ENCODE data around the gene SLC16A14. TPM values are rescaled to one million over a fixed set of nuclear protein-coding genes. Genes with fewer than 3 reads are reported as not detected.

The SLC16A14 gene
- total and polyA plus RNA-seq, 8 donors: 0.15 to 2.3 (median 0.59) TPM

DNA sequence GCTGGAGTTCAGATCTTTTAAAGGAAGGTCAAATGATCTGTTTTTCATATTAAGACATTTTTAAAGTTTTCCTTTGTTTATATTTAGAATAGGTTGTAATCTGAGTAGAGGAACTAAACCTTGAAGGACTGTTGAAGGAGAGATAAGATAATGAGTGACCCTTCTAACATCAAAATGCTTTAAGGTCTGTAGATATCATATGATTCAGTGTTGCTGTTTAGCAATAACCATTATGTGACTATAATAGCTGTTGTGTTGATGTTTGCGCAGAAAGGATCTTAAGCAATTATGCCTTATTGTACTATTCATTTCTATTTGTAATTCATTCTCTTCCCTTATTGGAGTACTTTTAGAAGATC, 60.0 kb downstream of the SLC16A14 start:
- ATAC-seq (no peak), DNase-seq (no peak), FAIRE-seq (no peak)
- Histone ChIP-seq H3K4me3 (no peak overlapping the region), H3K4me1 (no peaks in the 10 kb centered on the region), H3K27ac (no peak overlapping the region), H3K36me3 (no peaks in the 10 kb centered on the region), H3K9me3 (no peaks in the 10 kb centered on the region), H3K27me3 (no peaks in the 10 kb centered on the region)
- WGBS, 2 donors: 100% methylated on average over 1 of the region's 1 CpG
- TF ChIP-seq, protein P1, sequence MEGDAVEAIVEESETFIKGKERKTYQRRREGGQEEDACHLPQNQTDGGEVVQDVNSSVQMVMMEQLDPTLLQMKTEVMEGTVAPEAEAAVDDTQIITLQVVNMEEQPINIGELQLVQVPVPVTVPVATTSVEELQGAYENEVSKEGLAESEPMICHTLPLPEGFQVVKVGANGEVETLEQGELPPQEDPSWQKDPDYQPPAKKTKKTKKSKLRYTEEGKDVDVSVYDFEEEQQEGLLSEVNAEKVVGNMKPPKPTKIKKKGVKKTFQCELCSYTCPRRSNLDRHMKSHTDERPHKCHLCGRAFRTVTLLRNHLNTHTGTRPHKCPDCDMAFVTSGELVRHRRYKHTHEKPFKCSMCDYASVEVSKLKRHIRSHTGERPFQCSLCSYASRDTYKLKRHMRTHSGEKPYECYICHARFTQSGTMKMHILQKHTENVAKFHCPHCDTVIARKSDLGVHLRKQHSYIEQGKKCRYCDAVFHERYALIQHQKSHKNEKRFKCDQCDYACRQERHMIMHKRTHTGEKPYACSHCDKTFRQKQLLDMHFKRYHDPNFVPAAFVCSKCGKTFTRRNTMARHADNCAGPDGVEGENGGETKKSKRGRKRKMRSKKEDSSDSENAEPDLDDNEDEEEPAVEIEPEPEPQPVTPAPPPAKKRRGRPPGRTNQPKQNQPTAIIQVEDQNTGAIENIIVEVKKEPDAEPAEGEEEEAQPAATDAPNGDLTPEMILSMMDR (IDR thresholded peaks at IDR 0.05): no peak
- intact Hi-C loops (cut with DNase I): loop anchor here in 1 of 3 donors (5.0 to 10.0 kb wide), 2 partner anchors 146 to 604 kb away; no protein-coding TSS in a partner anchor

DNA sequence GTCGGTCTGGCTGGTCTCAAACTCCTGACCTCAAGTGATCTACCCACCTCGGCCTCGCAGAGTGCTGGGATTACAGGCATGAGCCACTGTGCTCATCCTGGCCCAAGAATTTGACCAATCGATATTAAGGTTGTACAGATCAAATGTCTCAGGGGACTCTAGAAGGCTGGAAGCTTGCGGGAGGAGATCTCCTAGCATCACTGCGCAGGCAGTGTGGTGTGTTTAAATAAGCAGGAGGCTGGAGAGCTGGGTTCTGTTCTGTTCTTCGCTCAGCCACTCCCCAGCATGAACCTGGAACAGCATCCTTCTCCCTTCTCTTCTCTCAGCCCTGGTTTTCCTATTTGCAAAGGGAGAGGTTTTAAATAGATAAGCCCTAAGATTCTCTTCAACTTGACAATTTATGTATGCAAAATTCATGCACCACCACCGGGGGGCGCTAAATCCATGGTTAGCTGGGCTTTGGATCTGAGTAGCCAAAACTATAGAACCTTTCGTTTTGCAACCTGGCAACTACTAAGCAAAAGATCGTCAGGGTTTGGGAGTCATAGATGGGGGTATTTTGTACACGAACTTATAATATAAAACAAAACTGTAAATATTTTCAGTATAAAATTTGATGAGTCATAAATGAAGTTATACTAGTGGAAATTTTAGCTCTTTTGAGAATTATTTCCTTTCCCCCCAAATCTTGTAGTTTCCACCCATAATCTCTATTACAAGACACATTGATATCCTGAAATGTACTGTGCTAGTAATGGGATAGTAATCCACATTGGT, 60.6 kb downstream of the SLC16A14 start:
- ATAC-seq: peak in 3 of 4 donors; percentile 70 to 87 (median 80)
- H3K4me3 ChIP-seq: peak overlapping the region in 1 of 4 donors; percentile 2

DNA sequence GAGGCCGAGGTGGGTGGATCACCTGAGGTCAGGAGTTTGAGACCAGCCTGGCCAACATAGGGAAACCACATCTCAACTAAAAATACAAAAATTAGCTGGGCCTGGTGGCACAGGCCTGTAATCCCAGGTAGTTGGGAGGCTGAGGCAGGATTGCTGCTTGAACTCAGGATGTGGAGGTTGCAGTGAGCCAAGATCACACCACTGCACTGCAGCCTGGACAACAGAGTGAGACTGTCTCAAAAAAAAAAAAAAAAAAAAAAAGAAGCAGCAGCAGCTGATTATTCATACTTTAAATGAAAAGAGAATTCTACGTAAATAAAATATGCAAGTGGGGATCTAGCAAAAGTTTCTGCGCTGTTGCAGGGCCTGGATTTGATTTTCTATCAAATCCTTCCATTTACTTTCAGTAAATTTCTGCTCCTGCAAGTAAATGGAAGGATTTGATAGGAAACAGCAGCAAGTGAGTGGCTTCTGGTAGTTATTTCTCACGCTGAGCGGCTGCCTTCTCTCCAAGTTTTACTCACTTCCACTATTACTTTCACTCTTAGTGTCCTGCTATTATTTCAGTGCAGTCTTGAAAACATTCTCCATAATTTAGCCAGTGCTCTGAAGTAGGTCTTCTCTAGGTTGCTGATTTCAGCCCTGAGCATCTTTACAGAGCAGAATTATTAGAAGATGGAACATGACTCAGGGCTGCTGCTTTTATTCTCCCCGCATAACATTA, 68.4 kb downstream of the SLC16A14 start:
- no peak for DNase-seq
- TF ChIP-seq, protein P1 (IDR thresholded peaks at IDR 0.05): no peak
- intact Hi-C loops (cut with DNase I): loop anchor here in 1 of 3 donors (10.0 kb wide), 1 partner anchor 155 kb away; no protein-coding TSS in a partner anchor

More for the DNA sequence above, 60.6 kb downstream of the SLC16A14 start:
- H3K27me3 ChIP-seq: no peaks in the 10 kb centered on the region
- H3K4me1 ChIP-seq: no peaks in the 10 kb centered on the region
- no peaks in the 10 kb centered on the region for H3K9me3 ChIP-seq
- 48 to 53% methylated on average over 12 of the region's 12 CpGs for WGBS, 2 donors
- TF ChIP-seq, protein P1 (IDR thresholded peaks at IDR 0.05): peak; percentile 47 to 75 (median 68)
- H3K36me3 ChIP-seq: no peaks in the 10 kb centered on the region
- no peak overlapping the region for H3K27ac ChIP-seq
- intact Hi-C loops (cut with DNase I): loop anchor here in 1 of 3 donors (5.0 to 10.0 kb wide), 2 partner anchors 147 to 604 kb away; no protein-coding TSS in a partner anchor
- DNase-seq: peak; percentile 35 to 90 (median 62)
- FAIRE-seq: peak; percentile 20

DNA sequence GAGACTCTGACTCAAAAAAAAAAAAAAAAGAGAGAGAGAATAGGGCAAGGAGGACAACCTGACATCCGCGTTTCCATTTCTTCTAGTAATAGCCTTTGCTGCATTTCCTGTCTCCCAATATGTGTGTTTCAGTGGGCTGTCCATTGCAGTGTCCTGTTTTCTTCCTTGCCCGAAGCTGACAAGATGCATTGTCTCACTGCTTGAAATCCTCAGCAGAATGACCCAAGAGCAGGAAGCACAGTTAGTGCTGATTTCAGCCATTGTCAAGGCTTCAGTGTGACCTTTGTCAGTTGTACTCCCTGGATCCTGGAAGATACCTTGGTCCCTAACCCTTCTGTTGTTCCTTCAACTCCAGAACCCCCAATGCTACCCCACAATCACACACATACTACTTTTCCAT, 71.2 kb downstream of the SLC16A14 start:
- no peaks in the 10 kb centered on the region for H3K4me1 ChIP-seq
- TF ChIP-seq, protein P1 (IDR thresholded peaks at IDR 0.05): no peak
- H3K9me3 ChIP-seq: no peaks in the 10 kb centered on the region
- WGBS, 2 donors: 88 to 95% methylated on average over 3 of the region's 3 CpGs
- no peak overlapping the region for H3K4me3 ChIP-seq
- H3K27me3 ChIP-seq: no peaks in the 10 kb centered on the region
- no peaks in the 10 kb centered on the region for H3K36me3 ChIP-seq
- no peak overlapping the region for H3K27ac ChIP-seq
- FAIRE-seq: no peak
- intact Hi-C loops (cut with DNase I): no loop called here
- ATAC-seq: no peak
- DNase-seq: no peak

More for the DNA sequence above, 68.4 kb downstream of the SLC16A14 start:
- 95 to 97% methylated on average over 6 of the region's 6 CpGs for WGBS, 2 donors
- no peaks in the 10 kb centered on the region for H3K36me3 ChIP-seq
- ATAC-seq: no peak
- H3K4me3 ChIP-seq: no peak overlapping the region
- H3K27me3 ChIP-seq: no peaks in the 10 kb centered on the region
- FAIRE-seq: no peak
- no peaks in the 10 kb centered on the region for H3K4me1 ChIP-seq
- no peaks in the 10 kb centered on the region for H3K9me3 ChIP-seq
- H3K27ac ChIP-seq: no peak overlapping the region
